HCT116 (cell line): ENCODE data around the gene SMC1B. TPM values are rescaled to one million over a fixed set of nuclear protein-coding genes. Genes with fewer than 3 reads are reported as not detected.
"Not testable (repeated sequence)": the region's sequence is repeated elsewhere in the genome, so short reads cannot be mapped to it uniquely, and the experiment has no call there.

Source experiments
- ATAC-seq: fragments of 200-7000 bp; cut with Tn5 transposase; 2 replicates; pipeline ENCODE4 v1.9.1; 2020; ENCODE audit warnings: mild to moderate bottlenecking, moderate library complexity
- BruUV-seq: library from RNA; stranded (reverse); fragments of 400-500 nt; replicated peaks from 2 replicates; lab custom pipeline; 2021; lab: Mats Ljungman, UMichigan
- CTCF ChIA-PET: fragments of 300-600 bp; sonication (Branson Sonifier 250); formaldehyde crosslinking; loops from one replicate; lab custom pipeline; 2021; ENCODE audit warnings: antibody characterized with exemption; lab: Charles Lee
- POLR2A ChIA-PET: fragments of 300-600, 350-600 bp; sonication (Branson Sonifier 250); formaldehyde crosslinking; loops from one replicate; lab custom pipeline; 2021; ENCODE audit warnings: antibody characterized with exemption; lab: Charles Lee
- RAD21 ChIA-PET, 2 experiments: fragments of 300-600 bp; sonication (Branson Sonifier 250); formaldehyde crosslinking; loops; one replicate each; lab custom pipeline; 2023; ENCODE audit warnings: low total read pairs in 2 of 2; ENCODE audit not compliant: uncharacterized antibody in 2 of 2, unreplicated experiment in 2 of 2, low non-redundant PET in 1 of 2; lab: Charles Lee
- DNase-seq: peaks from one replicate; pipeline ENCODE4 v3.0.0-alpha.2; 2010; ENCODE audit warnings: low read depth, low spot score
- H2AFZ ChIP-seq: fragments of 200-600 bp; shearing (Covaris generic), sonication (generic); 2 replicates; pipeline ENCODE4 v1.6.1; 2017; ENCODE audit warnings: low read depth, mixed run types, mixed read lengths, antibody characterized with exemption, low read length; ENCODE audit not compliant: poor library complexity, severe bottlenecking
- H3K27ac ChIP-seq: 2 replicates; pipeline ENCODE4 v1.5.1; 2012; ENCODE audit warnings: low read depth, low read length
- H3K27me3 ChIP-seq: fragments of 200-600 bp; sonication (generic); 2 replicates; pipeline ENCODE4 v1.6.1; 2016; ENCODE audit warnings: mixed run types, low read length, mixed read lengths; ENCODE audit not compliant: insufficient read depth
- H3K36me3 ChIP-seq, 2 experiments: fragments of 200-500 bp in 1 of 2; fragments of 200-600 bp in 1 of 2; sonication (Bioruptor generic) in 1 of 2; sonication (generic) in 1 of 2; 2 replicates each; pipeline versions ENCODE4 v1.5.1 to v1.6.1; 2014 to 2016; ENCODE audit warnings: low read length in 2 of 2, inconsistent platforms in 1 of 2, mixed read lengths in 1 of 2, mixed run types in 1 of 2; ENCODE audit not compliant: insufficient read depth in 2 of 2, control insufficient read depth in 1 of 2
- H3K4me1 ChIP-seq, 2 experiments: fragments of 200-600 bp in 1 of 2; sonication (generic) in 1 of 2; 2 replicates each; pipeline versions ENCODE4 v1.5.1 to v1.6.1; 2012 to 2017; ENCODE audit warnings: low read length in 2 of 2, inconsistent platforms in 1 of 2, mild to moderate bottlenecking in 1 of 2, mixed read lengths in 1 of 2, mixed run types in 1 of 2, moderate library complexity in 1 of 2; ENCODE audit not compliant: insufficient read depth in 2 of 2, control insufficient read depth in 1 of 2
- H3K4me2 ChIP-seq: fragments of 200-600 bp; sonication (generic); 2 replicates; pipeline ENCODE4 v1.6.1; 2017; ENCODE audit warnings: mixed run types, low read length, mixed read lengths
- H3K4me3 ChIP-seq, 2 experiments: fragments of 200-600 bp in 1 of 2; sonication (generic) in 1 of 2; replicated peaks in 1 of 2; 2 replicates each; pipeline ENCODE4 v1.5.1; 2011 to 2016; ENCODE audit warnings: low read length in 2 of 2, control low read depth in 1 of 2, low read depth in 1 of 2, mild to moderate bottlenecking in 1 of 2, mixed read lengths in 1 of 2, mixed run types in 1 of 2
- H3K79me2 ChIP-seq: fragments of 200-600 bp; sonication (generic); 2 replicates; pipeline ENCODE4 v1.6.1; 2017; ENCODE audit warnings: mild to moderate bottlenecking, mixed run types, low read length, moderate library complexity, mixed read lengths; ENCODE audit not compliant: insufficient read depth
- H3K9ac ChIP-seq: fragments of 200-600 bp; sonication (generic); 2 replicates; pipeline ENCODE4 v1.6.1; 2016; ENCODE audit warnings: low read length, mixed read lengths
- H3K9me2 ChIP-seq: fragments of 200-600 bp; sonication (generic), shearing (Covaris generic); 2 replicates; pipeline ENCODE4 v1.6.1; 2017; ENCODE audit warnings: mixed run types, mild to moderate bottlenecking, moderate library complexity; ENCODE audit not compliant: insufficient read depth
- H3K9me3 ChIP-seq, 2 experiments: fragments of 200-500 bp in 1 of 2; fragments of 200-600 bp in 1 of 2; sonication (Bioruptor generic) in 1 of 2; sonication (generic) in 1 of 2; 2 replicates each; pipeline ENCODE4 v1.6.1; 2014 to 2017; ENCODE audit warnings: low read length in 2 of 2, mixed read lengths in 2 of 2, inconsistent platforms in 1 of 2, low read depth in 1 of 2, mild to moderate bottlenecking in 1 of 2, mixed run types in 1 of 2, moderate library complexity in 1 of 2; ENCODE audit not compliant: control insufficient read depth in 1 of 2, insufficient read depth in 1 of 2
- H4K20me1 ChIP-seq: fragments of 200-600 bp; sonication (generic), shearing (Covaris generic); 2 replicates; pipeline ENCODE4 v1.6.1; 2017; ENCODE audit warnings: mixed run types, mild to moderate bottlenecking, moderate library complexity; ENCODE audit not compliant: insufficient read depth
- ATF3 ChIP-seq: IDR thresholded peaks from 2 replicates; pipeline ENCODE4 v1.6.1; 2012
- CEBPB ChIP-seq: IDR thresholded peaks from 2 replicates; pipeline ENCODE4 v1.6.1; 2012; ENCODE audit warnings: low read depth
- POLR2AphosphoS5 ChIP-seq: IDR thresholded peaks from 2 replicates; pipeline ENCODE4 v1.6.1; 2011; ENCODE audit warnings: mild to moderate bottlenecking, low read depth, low read length, moderate library complexity
- TCF7L2 ChIP-seq: IDR thresholded peaks from 2 replicates; pipeline ENCODE4 v1.7.0; 2011; ENCODE audit warnings: borderline replicate concordance, inconsistent platforms; ENCODE audit not compliant: insufficient read depth, insufficient read length; ENCODE audit errors: extremely low read depth
- ZFX ChIP-seq: fragments of 450-650 bp; IDR thresholded peaks from 2 replicates; pipeline ENCODE4 v1.6.1; 2017
- intact Hi-C: fragments of 100-400 bp; cut with micrococcal nuclease; formaldehyde crosslinking; loops from 2 replicates; pipeline ENCODE4 v1.10.0; 2022
- total RNA-seq: library from RNA; stranded (reverse); gene quantifications from one replicate; pipeline ENCODE4 v1.2.1, GENCODE V29; 2021; ENCODE audit not compliant: unreplicated experiment
- TF ChIP-seq, protein P1 (sequence below): IDR thresholded peaks from 2 replicates; pipeline ENCODE4 v1.6.1; 2011; ENCODE audit warnings: mild to moderate bottlenecking, low read length, moderate library complexity; ENCODE audit not compliant: insufficient replicate concordance; ENCODE audit errors: extremely low read depth

SMC1B gene
- total RNA-seq, 1 experiment from 2014 or later, result not detected

GRCh38 chr22:45376009-45376408, 37.4 kb downstream of the SMC1B start:
- Histone ChIP-seq H3K36me3 (no peaks in the 10 kb centered on the region), H3K4me1 (no peaks in the 10 kb centered on the region), H3K9me2 (no peaks in the 10 kb centered on the region), H4K20me1 (no peaks in the 10 kb centered on the region), H3K27ac (no peak overlapping the region), H3K4me2 (no peak overlapping the region), H3K27me3 (no peaks in the 10 kb centered on the region), H3K79me2 (no peaks in the 10 kb centered on the region), H3K4me3 (no peak overlapping the region), H2AFZ (no peak overlapping the region), H3K9me3 (no peaks in the 10 kb centered on the region; a peak in 1 of 4 replicates), H3K9ac (no peak overlapping the region)
- ChIA-PET RAD21 (no interaction called here), CTCF (no interaction called here), POLR2A (no interaction called here)
- intact Hi-C loops, result no loop called here
- no TSS peak for BruUV-seq
- no peak for TF ChIP-seq CEBPB
- no peak for TF ChIP-seq POLR2AphosphoS5
- TF ChIP-seq ATF3, result no peak
- TF ChIP-seq, protein P1, sequence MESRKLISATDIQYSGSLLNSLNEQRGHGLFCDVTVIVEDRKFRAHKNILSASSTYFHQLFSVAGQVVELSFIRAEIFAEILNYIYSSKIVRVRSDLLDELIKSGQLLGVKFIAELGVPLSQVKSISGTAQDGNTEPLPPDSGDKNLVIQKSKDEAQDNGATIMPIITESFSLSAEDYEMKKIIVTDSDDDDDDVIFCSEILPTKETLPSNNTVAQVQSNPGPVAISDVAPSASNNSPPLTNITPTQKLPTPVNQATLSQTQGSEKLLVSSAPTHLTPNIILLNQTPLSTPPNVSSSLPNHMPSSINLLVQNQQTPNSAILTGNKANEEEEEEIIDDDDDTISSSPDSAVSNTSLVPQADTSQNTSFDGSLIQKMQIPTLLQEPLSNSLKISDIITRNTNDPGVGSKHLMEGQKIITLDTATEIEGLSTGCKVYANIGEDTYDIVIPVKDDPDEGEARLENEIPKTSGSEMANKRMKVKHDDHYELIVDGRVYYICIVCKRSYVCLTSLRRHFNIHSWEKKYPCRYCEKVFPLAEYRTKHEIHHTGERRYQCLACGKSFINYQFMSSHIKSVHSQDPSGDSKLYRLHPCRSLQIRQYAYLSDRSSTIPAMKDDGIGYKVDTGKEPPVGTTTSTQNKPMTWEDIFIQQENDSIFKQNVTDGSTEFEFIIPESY, result no peak
- no peak for TF ChIP-seq ZFX
- TF ChIP-seq TCF7L2, result no peak
- no peak for ATAC-seq
- no peak for DNase-seq

DNA sequence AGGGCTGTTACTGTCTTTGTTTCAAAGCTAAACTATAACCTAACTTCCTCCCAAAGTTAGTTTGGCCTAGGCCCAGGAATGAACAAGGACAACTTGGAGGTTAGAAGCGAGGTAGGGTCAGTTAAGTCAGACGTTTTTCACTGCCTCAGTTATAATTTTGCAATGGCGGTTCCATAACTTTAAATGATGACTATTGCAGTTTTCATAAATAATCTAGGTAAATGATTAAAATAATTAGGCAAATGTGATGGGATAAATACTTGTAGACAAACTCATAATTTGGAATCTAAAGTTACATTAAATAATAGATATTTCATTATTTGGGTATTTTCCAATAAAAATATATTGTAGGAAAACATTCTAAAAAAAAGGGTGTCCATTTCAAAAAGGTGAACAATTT, 39.8 kb downstream of the SMC1B start:
- H3K79me2 ChIP-seq, H3K27ac ChIP-seq, H3K36me3 ChIP-seq, POLR2A ChIA-PET, RAD21 ChIA-PET, H3K9me3 ChIP-seq, H3K9me2 ChIP-seq, H3K4me1 ChIP-seq, BruUV-seq, H2AFZ ChIP-seq, intact Hi-C loops, DNase-seq, H3K4me3 ChIP-seq, CTCF ChIA-PET, ATAC-seq, H4K20me1 ChIP-seq, H3K4me2 ChIP-seq, H3K9ac ChIP-seq, H3K27me3 ChIP-seq: not testable (repeated sequence)
